ENCODE measurements around the gene HTR2B.

DNA sequence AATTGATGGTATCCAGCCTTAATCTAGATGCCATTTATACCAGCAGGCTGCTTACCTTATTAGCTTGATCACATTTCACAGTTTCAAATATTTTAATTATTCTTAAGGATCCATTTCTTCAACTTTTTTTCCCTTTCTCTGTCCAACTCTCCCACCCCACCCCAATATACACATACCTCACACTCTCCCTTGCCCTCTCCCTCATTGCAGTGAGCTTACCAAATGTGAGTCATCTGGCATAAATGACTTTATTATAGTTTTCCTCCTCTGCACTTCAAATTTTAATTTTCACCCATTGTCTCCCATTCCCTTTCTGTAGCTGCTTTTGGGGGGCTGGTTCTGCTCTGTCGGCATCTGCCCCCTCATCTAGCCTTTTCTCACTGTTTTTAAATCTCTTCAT, 12.9 kb downstream of the HTR2B start:
- TF ChIP-seq POLR2AphosphoS5 (IDR thresholded peaks at IDR 0.05; ENCODE audit: low read depth, low read length), result no peak
- no peak for TF ChIP-seq TAF1 (IDR thresholded peaks at IDR 0.05; ENCODE audit: borderline replicate concordance, insufficient read depth, low read length)

Measured in PFSK-1 (cell line).